HepG2 (cell line): ENCODE measurements around the gene FAM24B. TPM values are rescaled to one million over a fixed set of nuclear protein-coding genes. Genes with fewer than 3 reads are reported as not detected.

Experiments
- ATAC-seq: fragments of 200-7000 bp; cut with Tn5 transposase; 3 replicates; pipeline ENCODE4 v1.9.1; 2020; ENCODE audit warnings: mild to moderate bottlenecking, moderate library complexity
- BruUV-seq: library from RNA; stranded (reverse); fragments of 400-500 nt; replicated peaks from 2 replicates; lab custom pipeline; 2021; lab: Mats Ljungman, UMichigan
- CTCF ChIA-PET: fragments of 300-600 bp; formaldehyde crosslinking; extraction: SDS; loops from one replicate; lab custom pipeline; 2021; ENCODE audit warnings: low total read pairs, inconsistent platforms, low intra/inter-chr PET ratio; lab: Yijun Ruan, JAX
- POLR2A ChIA-PET: fragments of 350-600 bp; sonication (Branson Sonifier 250); formaldehyde crosslinking; loops from one replicate; lab custom pipeline; 2020; ENCODE audit warnings: antibody characterized with exemption, inconsistent platforms; lab: Yijun Ruan, JAX
- DNase-seq: peaks from one replicate; pipeline ENCODE4 v3.0.0-alpha.2; 2015; ENCODE audit warnings: low spot score
- FAIRE-seq: peaks from 3 replicates; lab custom pipeline; 2011; peaks lifted over from hg19 to GRCh38; lab: Jason Lieb, UNC
- H2AFZ ChIP-seq: one replicate; pipeline ENCODE4 v1.6.1; 2011; ENCODE audit warnings: low read length, inconsistent platforms
- H3K27ac ChIP-seq: fragments of 300-600 bp; 3 replicates; pipeline ENCODE4 v1.8.0; 2011; ENCODE audit warnings: mixed run types, mild to moderate bottlenecking, mixed read lengths, low read length, inconsistent platforms; ENCODE audit not compliant: insufficient read depth; ENCODE audit errors: extremely low read length
- H3K27me3 ChIP-seq, 2 experiments: fragments of 200-600 bp in 1 of 2; 2 replicates in 1 of 2; 3 replicates in 1 of 2; pipeline versions ENCODE4 v1.6.0 to v1.8.0; 2011; ENCODE audit warnings: low read length in 2 of 2, mild to moderate bottlenecking in 2 of 2, moderate library complexity in 2 of 2, inconsistent platforms in 1 of 2; ENCODE audit not compliant: insufficient read depth in 2 of 2, control insufficient read depth in 1 of 2
- H3K36me3 ChIP-seq, 2 experiments: fragments of 200-600 bp in 1 of 2; replicated peaks in 1 of 2; 2 replicates in 1 of 2; 3 replicates in 1 of 2; pipeline versions ENCODE4 v1.5.1 to v1.8.0; 2011; ENCODE audit warnings: low read length in 2 of 2, inconsistent platforms in 1 of 2; ENCODE audit not compliant: insufficient read depth in 2 of 2, control insufficient read depth in 1 of 2
- H3K4me1 ChIP-seq: 2 replicates; pipeline ENCODE4 v1.5.1; 2012; ENCODE audit warnings: low read length, inconsistent platforms; ENCODE audit not compliant: insufficient read depth
- H3K4me2 ChIP-seq: 2 replicates; pipeline ENCODE4 v1.6.0; 2011; ENCODE audit warnings: low read depth, low read length, inconsistent platforms
- H3K4me3 ChIP-seq, 3 experiments: fragments of 200-600 bp in 1 of 3; sonication (generic), shearing (Covaris generic) in 1 of 3; replicated peaks in 1 of 3; 2 replicates each; pipeline ENCODE4 v1.5.1; 2011 to 2016; ENCODE audit warnings: low read length in 3 of 3, inconsistent platforms in 2 of 3, low read depth in 2 of 3, mild to moderate bottlenecking in 2 of 3, control low read depth in 1 of 3, mixed read lengths in 1 of 3; ENCODE audit not compliant: insufficient read depth in 1 of 3
- H3K79me2 ChIP-seq: one replicate; pipeline ENCODE4 v1.6.1; 2011; ENCODE audit warnings: low read length, inconsistent platforms; ENCODE audit not compliant: insufficient read depth
- H3K9ac ChIP-seq: 2 replicates; pipeline ENCODE4 v1.6.0; 2011; ENCODE audit warnings: mild to moderate bottlenecking, low read depth, low read length, inconsistent platforms; ENCODE audit not compliant: insufficient read depth
- H3K9me3 ChIP-seq: 2 replicates; pipeline ENCODE4 v1.5.1; 2012; ENCODE audit warnings: mild to moderate bottlenecking, low read length
- H4K20me1 ChIP-seq: 2 replicates; pipeline ENCODE4 v1.6.0; 2011; ENCODE audit warnings: inconsistent platforms, mild to moderate bottlenecking, low read length, moderate library complexity; ENCODE audit not compliant: insufficient read depth
- ARNT2 ChIP-seq: sonication (generic); formaldehyde crosslinking; IDR thresholded peaks from 2 replicates; pipeline ENCODE4 v1.8.0; 2022; ENCODE audit warnings: mild to moderate bottlenecking, low read depth, missing genetic modification reagents, moderate library complexity
- ARNTL ChIP-seq: sonication (generic); formaldehyde crosslinking; IDR thresholded peaks from 2 replicates; pipeline ENCODE4 v1.4.0; 2020; ENCODE audit warnings: mild to moderate bottlenecking, missing genetic modification reagents
- GATAD2A ChIP-seq: IDR thresholded peaks from 2 replicates; pipeline ENCODE4 v1.6.1; 2016
- KLF6 ChIP-seq: IDR thresholded peaks from 2 replicates; pipeline ENCODE4 v1.8.0; 2016; ENCODE audit warnings: missing biosample characterization, missing genetic modification reagents
- LCORL ChIP-seq, 2 experiments: fragments of 450-650 bp in 1 of 2; sonication (generic) in 1 of 2; formaldehyde crosslinking in 1 of 2; IDR thresholded peaks; 2 replicates each; pipeline versions ENCODE4 v1.5.0 to v1.6.1; 2017 to 2020; ENCODE audit warnings: antibody characterized with exemption in 1 of 2, missing genetic modification reagents in 1 of 2
- NCOA1 ChIP-seq: sonication (generic); formaldehyde crosslinking; IDR thresholded peaks from 2 replicates; pipeline ENCODE4 v1.9.0; 2021; ENCODE audit warnings: missing genetic modification reagents
- NFKBIZ ChIP-seq: IDR thresholded peaks from 2 replicates; pipeline ENCODE4 v1.6.1; 2018; ENCODE audit warnings: missing genetic modification reagents, missing compliant biosample characterization
- NR2F6 ChIP-seq, 2 experiments: IDR thresholded peaks; 2 replicates each; pipeline ENCODE4 v1.6.1; 2016; ENCODE audit warnings: antibody characterized with exemption in 1 of 2, mild to moderate bottlenecking in 1 of 2
- RAD21 ChIP-seq: fragments of 450-650 bp; formaldehyde crosslinking; IDR thresholded peaks from 2 replicates; pipeline ENCODE4 v1.5.0; 2020; ENCODE audit warnings: mild to moderate bottlenecking
- RFX5 ChIP-seq: IDR thresholded peaks from 2 replicates; pipeline ENCODE4 v1.6.1; 2011; ENCODE audit warnings: low read depth, low read length, improper control_type of control experiment
- TBP ChIP-seq: sonication (generic); formaldehyde crosslinking; IDR thresholded peaks from 2 replicates; pipeline ENCODE4 v1.5.0; 2020; ENCODE audit warnings: missing genetic modification reagents
- ZNF3 ChIP-seq: IDR thresholded peaks from 2 replicates; pipeline ENCODE4 v1.7.0; 2017; ENCODE audit warnings: inconsistent platforms
- ZNF550 ChIP-seq: sonication (generic); formaldehyde crosslinking; IDR thresholded peaks from 2 replicates; pipeline ENCODE4 v1.4.0; 2020; ENCODE audit warnings: mild to moderate bottlenecking, missing genetic modification reagents, borderline replicate concordance
- ZNF644 ChIP-seq: IDR thresholded peaks from 2 replicates; pipeline ENCODE4 v1.6.1; 2016; ENCODE audit warnings: low read depth
- WGBS: methylation state at CpG from one replicate; pipeline ENCODE4 v1.1.6; 2017; ENCODE audit warnings: low lambda C conversion rate; 5-methylcytosine and 5-hydroxymethylcytosine counted together
- in situ Hi-C: cut with HindIII; loops from 2 replicates; pipeline ENCODE4 v1.10.0; 2017; ENCODE audit warnings: low pct_unique_long_range_greater_than_20kb; ENCODE audit not compliant: extremely low pct_ligation_motif_present
- intact Hi-C: fragments of 100-400 bp; cut with micrococcal nuclease; formaldehyde crosslinking; loops from one replicate; pipeline ENCODE4 v1.10.0; 2022; ENCODE audit not compliant: unreplicated experiment
- polyA plus RNA-seq, 8 experiments: library from polyadenylated mRNA; depleted of rRNA in 3 of 8; stranded (reverse) in 7 of 8; unstranded in 1 of 8; fragments of >200 nt; fragmentation: Illumina TruSeq in 4 of 8; extraction: Trizol in 4 of 8; gene quantifications; 2 replicates each; pipeline versions ENCODE4 v1.2.1 to v1.2.3, GENCODE V29; 2011 to 2016; ENCODE audit warnings: low read depth in 4 of 8, missing spikeins in 1 of 8, mixed read lengths in 1 of 8; ENCODE audit not compliant: insufficient read depth in 1 of 8
- total RNA-seq, 5 experiments: library from RNA; depleted of rRNA; stranded (reverse); fragments of >200 nt; fragmentation: Illumina TruSeq; extraction: Trizol; gene quantifications; 2 replicates each; pipeline ENCODE4 v1.2.3, GENCODE V29; 2016; ENCODE audit warnings: low read depth in 1 of 5
- TF ChIP-seq, protein P1 (sequence below): sonication (generic); formaldehyde crosslinking; IDR thresholded peaks from 2 replicates; pipeline ENCODE4 v1.5.0; 2020; ENCODE audit warnings: mild to moderate bottlenecking, missing genetic modification reagents
- TF ChIP-seq, protein P2 (sequence below): sonication (generic); formaldehyde crosslinking; IDR thresholded peaks from 2 replicates; pipeline ENCODE4 v1.4.0; 2020; ENCODE audit warnings: mild to moderate bottlenecking, missing genetic modification reagents, borderline replicate concordance

Gene FAM24B
- total and polyA plus RNA-seq, 2 of the 13 experiments (the other 11 are each of a cell fraction or from before 2014, with no cell fraction given), result 1.9 to 3.0 TPM

DNA sequence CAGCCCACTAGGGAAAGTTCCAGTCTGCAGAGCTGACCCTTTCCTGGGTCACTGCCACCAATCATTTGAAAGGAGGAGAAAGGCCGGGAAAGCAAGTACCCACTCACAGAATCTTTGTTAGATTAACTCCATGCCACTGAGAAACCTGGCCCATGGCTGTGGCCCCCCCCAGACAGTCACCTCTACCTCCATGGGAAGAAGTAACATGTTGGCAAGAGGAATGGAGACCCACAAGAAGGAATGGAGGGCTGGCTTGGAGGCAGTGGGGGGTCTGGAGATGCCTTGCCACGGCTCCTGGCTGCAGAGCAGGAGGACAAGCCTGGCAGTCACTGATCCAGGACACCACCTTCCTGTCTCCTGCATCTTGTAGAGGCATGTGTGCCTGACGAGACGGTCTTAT lies 66.6 kb downstream of the FAM24B start (continued):
- TF ChIP-seq, protein P1, sequence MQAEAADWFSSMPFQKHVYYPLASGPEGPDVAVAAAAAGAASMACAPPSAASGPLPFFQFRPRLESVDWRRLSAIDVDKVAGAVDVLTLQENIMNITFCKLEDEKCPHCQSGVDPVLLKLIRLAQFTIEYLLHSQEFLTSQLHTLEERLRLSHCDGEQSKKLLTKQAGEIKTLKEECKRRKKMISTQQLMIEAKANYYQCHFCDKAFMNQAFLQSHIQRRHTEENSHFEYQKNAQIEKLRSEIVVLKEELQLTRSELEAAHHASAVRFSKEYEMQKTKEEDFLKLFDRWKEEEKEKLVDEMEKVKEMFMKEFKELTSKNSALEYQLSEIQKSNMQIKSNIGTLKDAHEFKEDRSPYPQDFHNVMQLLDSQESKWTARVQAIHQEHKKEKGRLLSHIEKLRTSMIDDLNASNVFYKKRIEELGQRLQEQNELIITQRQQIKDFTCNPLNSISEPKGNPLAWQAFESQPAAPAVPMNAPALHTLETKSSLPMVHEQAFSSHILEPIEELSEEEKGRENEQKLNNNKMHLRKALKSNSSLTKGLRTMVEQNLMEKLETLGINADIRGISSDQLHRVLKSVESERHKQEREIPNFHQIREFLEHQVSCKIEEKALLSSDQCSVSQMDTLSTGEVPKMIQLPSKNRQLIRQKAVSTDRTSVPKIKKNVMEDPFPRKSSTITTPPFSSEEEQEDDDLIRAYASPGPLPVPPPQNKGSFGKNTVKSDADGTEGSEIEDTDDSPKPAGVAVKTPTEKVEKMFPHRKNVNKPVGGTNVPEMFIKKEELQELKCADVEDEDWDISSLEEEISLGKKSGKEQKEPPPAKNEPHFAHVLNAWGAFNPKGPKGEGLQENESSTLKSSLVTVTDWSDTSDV (CRISPR knock-in tag), result no peak
- TF ChIP-seq ZNF644 (CRISPR knock-in tag), result no peak

DNA sequence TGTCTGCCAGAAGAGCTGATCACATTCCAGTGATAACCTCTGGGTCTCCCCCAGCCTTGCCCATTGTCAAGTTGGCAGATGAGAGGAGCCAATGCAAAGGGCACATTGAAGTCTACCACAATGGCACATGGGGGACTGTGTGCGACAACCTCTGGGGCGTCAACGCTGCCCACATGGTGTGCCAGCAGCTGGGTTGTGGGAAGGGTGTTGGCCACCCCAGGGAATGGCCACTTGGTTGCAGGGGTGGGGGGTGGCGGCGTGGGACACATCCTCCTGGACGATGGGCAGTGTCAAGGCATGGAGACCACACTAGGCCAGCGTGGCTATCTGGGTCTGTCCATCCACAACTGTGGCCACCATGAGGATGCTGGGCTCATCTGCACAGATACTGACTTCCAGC lies 77.1 kb downstream of the FAM24B start:
- H3K9ac ChIP-seq, result no peak overlapping the region
- H2AFZ ChIP-seq, result no peak overlapping the region
- H3K4me3 ChIP-seq, result no peak overlapping the region
- ChIA-PET CTCF (no interaction called here), POLR2A (no interaction called here)
- in situ Hi-C loops, result no loop called here
- no peak overlapping the region for H3K27ac ChIP-seq
- H3K27me3 ChIP-seq, result peaks cover 0 to 2% of the 10 kb centered on the region in 2 experiments; a peak in 2 of 5 replicates
- no peaks in the 10 kb centered on the region for H3K4me1 ChIP-seq
- no peak for ATAC-seq
- no peaks in the 10 kb centered on the region for H4K20me1 ChIP-seq
- H3K79me2 ChIP-seq, result no peaks in the 10 kb centered on the region
- intact Hi-C loops, result no loop called here
- no peaks in the 10 kb centered on the region for H3K36me3 ChIP-seq
- no TSS peak for BruUV-seq
- 40% methylated on average over 3 of the region's 7 CpGs for WGBS
- no peak for DNase-seq
- no peak overlapping the region for H3K4me2 ChIP-seq
- H3K9me3 ChIP-seq, result no peaks in the 10 kb centered on the region
- no peak for FAIRE-seq
- TF ChIP-seq KLF6 (CRISPR knock-in tag) (no peak), NR2F6 (IDR thresholded peaks at IDR 0.05) (no peak), NR2F6 (CRISPR knock-in tag; IDR thresholded peaks at IDR 0.05) (no peak), ARNT2 (CRISPR knock-in tag) (no peak), LCORL (IDR thresholded peaks at IDR 0.05) (no peak), LCORL (CRISPR knock-in tag; IDR thresholded peaks at IDR 0.05) (no peak), ARNTL (CRISPR knock-in tag) (no peak), ZNF550 (no peak), NFKBIZ (CRISPR knock-in tag) (no peak), GATAD2A (no peak), RAD21 (CRISPR knock-in tag) (no peak), TBP (CRISPR knock-in tag) (no peak), NCOA1 (no peak), ZNF3 (CRISPR knock-in tag) (no peak), RFX5 (no peak)
- TF ChIP-seq, protein P2, sequence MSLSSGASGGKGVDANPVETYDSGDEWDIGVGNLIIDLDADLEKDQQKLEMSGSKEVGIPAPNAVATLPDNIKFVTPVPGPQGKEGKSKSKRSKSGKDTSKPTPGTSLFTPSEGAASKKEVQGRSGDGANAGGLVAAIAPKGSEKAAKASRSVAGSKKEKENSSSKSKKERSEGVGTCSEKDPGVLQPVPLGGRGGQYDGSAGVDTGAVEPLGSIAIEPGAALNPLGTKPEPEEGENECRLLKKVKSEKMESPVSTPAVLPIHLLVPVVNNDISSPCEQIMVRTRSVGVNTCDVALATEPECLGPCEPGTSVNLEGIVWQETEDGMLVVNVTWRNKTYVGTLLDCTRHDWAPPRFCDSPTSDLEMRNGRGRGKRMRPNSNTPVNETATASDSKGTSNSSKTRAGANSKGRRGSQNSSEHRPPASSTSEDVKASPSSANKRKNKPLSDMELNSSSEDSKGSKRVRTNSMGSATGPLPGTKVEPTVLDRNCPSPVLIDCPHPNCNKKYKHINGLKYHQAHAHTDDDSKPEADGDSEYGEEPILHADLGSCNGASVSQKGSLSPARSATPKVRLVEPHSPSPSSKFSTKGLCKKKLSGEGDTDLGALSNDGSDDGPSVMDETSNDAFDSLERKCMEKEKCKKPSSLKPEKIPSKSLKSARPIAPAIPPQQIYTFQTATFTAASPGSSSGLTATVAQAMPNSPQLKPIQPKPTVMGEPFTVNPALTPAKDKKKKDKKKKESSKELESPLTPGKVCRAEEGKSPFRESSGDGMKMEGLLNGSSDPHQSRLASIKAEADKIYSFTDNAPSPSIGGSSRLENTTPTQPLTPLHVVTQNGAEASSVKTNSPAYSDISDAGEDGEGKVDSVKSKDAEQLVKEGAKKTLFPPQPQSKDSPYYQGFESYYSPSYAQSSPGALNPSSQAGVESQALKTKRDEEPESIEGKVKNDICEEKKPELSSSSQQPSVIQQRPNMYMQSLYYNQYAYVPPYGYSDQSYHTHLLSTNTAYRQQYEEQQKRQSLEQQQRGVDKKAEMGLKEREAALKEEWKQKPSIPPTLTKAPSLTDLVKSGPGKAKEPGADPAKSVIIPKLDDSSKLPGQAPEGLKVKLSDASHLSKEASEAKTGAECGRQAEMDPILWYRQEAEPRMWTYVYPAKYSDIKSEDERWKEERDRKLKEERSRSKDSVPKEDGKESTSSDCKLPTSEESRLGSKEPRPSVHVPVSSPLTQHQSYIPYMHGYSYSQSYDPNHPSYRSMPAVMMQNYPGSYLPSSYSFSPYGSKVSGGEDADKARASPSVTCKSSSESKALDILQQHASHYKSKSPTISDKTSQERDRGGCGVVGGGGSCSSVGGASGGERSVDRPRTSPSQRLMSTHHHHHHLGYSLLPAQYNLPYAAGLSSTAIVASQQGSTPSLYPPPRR (CRISPR knock-in tag), result no peak
